Measurements from ENCODE around the gene LTB. TPM values are rescaled to one million over a fixed set of nuclear protein-coding genes. Genes with fewer than 3 reads are reported as not detected.

LTB gene
- total and polyA plus RNA-seq, 9 of the 15 experiments (the other 6 are each of a cell fraction or from before 2014, with no cell fraction given): 0.07 to 0.51 TPM; not detected in 7

GRCh38 chr6:31541658-31542521, 40.3 kb downstream of the LTB start, which contains the start of gene DDX39B (continued):
- TF ChIP-seq TAF15 (IDR thresholded peaks at IDR 0.05; ENCODE audit: low read depth, low read length) (no peak), ILK (tag; IDR thresholded peaks at IDR 0.05; ENCODE audit: borderline replicate concordance, low read depth) (no peak), NFE2 (IDR thresholded peaks at IDR 0.05; ENCODE audit: low read depth) (peak; percentile 94), RBM17 (IDR thresholded peaks at IDR 0.05; ENCODE audit: borderline replicate concordance, low read depth, low read length) (no peak), MLLT1 (IDR thresholded peaks at IDR 0.05) (peak; percentile 79 to 94), ELF1 (tag; IDR thresholded peaks at IDR 0.05) (peak; percentile 98), E2F8 (IDR thresholded peaks at IDR 0.05; ENCODE audit: low read depth, partially characterized antibody) (peak; percentile 93), VEZF1 (CRISPR knock-in tag; IDR thresholded peaks at IDR 0.05) (peak; percentile 62), ID3 (CRISPR knock-in tag; IDR thresholded peaks at IDR 0.05) (no peak), ID3 (tag; IDR thresholded peaks at IDR 0.05) (peak; percentile 82), DACH1 (IDR thresholded peaks at IDR 0.05; ENCODE audit: partially characterized antibody) (peak; percentile 98), ARID3A (IDR thresholded peaks at IDR 0.05; ENCODE audit: borderline replicate concordance, low read depth, low read length) (no peak), ZNF584 (CRISPR knock-in tag; IDR thresholded peaks at IDR 0.05; ENCODE audit: low read depth) (peak; percentile 83; the same call in 1 of the 2 replicates), ZFX (CRISPR knock-in tag; IDR thresholded peaks at IDR 0.05) (peak; percentile 100), ZNF668 (CRISPR knock-in tag; IDR thresholded peaks at IDR 0.05) (no peak), PURB (CRISPR knock-in tag; IDR thresholded peaks at IDR 0.05; ENCODE audit: low read depth) (no peak), RAD21 (CRISPR knock-in tag; conservative IDR thresholded peaks at IDR 0.05 in 1 of 2, IDR thresholded peaks at IDR 0.05 in 1 of 2) (no peak), PHB (CRISPR knock-in tag; IDR thresholded peaks at IDR 0.05) (0 out of 2 replicates have a peak, but pooled peaks have one; percentile 66)

Data from K562 (cell line).